ENCODE results near the gene TMPRSS6. TPM values are rescaled to one million over a fixed set of nuclear protein-coding genes. Genes with fewer than 3 reads are reported as not detected.

The TMPRSS6 gene
- total and polyA plus RNA-seq, 2 of the 13 experiments (the other 11 are each of a cell fraction or from before 2014, with no cell fraction given): 4.2 to 4.8 TPM

DNA sequence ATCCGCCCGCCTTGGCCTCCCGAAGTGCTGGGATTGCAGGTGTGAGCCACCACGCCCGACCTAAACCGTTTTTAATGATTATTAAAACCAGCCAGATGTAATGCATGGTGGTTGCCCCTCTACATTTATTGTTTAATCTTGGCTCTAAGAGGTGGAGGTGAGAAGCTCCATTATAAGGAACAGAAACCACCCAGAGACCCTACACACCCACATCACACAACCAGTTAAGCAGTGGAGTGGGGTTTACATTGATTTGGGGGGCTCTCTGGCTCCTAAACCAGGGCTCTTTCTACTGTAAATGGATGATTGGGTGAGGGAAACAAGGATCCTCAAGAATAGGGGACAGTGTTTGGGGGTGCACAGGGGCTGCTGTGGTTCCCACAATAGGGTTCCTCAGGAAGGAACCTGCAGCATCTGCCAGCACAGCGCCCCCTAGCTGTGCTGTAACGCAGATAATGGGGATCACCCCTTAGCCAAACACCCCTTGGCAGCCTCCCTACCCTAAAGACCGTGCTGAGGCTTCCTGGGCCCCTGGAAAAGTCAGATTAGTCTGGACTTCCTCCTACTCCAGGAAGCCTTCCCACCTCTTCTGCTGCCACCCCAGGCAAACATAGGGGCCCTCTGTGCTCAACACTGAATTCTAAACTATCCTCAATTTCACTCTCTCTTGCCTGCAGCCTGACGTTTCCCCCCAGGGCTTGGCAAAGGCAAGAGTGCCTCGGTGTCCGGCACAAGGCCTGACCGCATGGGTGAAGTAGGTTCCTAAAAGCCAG, 87.6 kb downstream of the TMPRSS6 start:
- DNase-seq (ENCODE audit: low spot score) (no peak), FAIRE-seq (peak; percentile 28)
- peak overlapping the region; percentile 40 for H3K9ac ChIP-seq (ENCODE audit: insufficient read depth, low read depth, low read length)
- no peak for TF ChIP-seq NR2F2 (IDR thresholded peaks at IDR 0.05; ENCODE audit: borderline replicate concordance, low read depth)
- peak; percentile 27; the same call in 1 of the 2 replicates for TF ChIP-seq ZNF788 (CRISPR knock-in tag; IDR thresholded peaks at IDR 0.05; ENCODE audit: borderline replicate concordance)
- peak; percentile 22; the same call in 1 of the 2 replicates for TF ChIP-seq ZNF350 (CRISPR knock-in tag; IDR thresholded peaks at IDR 0.05; ENCODE audit: borderline replicate concordance, low read depth)
- TF ChIP-seq ZMYM3 (CRISPR knock-in tag; IDR thresholded peaks at IDR 0.05): peak; percentile 50; the same call in 1 of the 2 replicates
- no peak for TF ChIP-seq ZNF570 (CRISPR knock-in tag; IDR thresholded peaks at IDR 0.05; ENCODE audit: borderline replicate concordance)
- peak; percentile 41; the same call in 1 of the 2 replicates for TF ChIP-seq ZNF460 (CRISPR knock-in tag; IDR thresholded peaks at IDR 0.05; ENCODE audit: borderline replicate concordance)
- TF ChIP-seq POLR2A (IDR thresholded peaks at IDR 0.05; ENCODE audit: insufficient read depth in 1 of 2, low read depth in 2 of 2, low read length in 2 of 2): peak in 1 of 2 experiments; percentile 10; a peak in 1 of 4 replicates
- TF ChIP-seq RBAK (CRISPR knock-in tag; IDR thresholded peaks at IDR 0.05): no peak
- no peak for TF ChIP-seq RXRA (CRISPR knock-in tag; IDR thresholded peaks at IDR 0.05)
- TF ChIP-seq RBM22 (optimal IDR thresholded peaks at IDR 0.05; ENCODE audit: low read length): peak; percentile 72
- peak; percentile 53; the same call in 1 of the 2 replicates for TF ChIP-seq ZNF280D (CRISPR knock-in tag; IDR thresholded peaks at IDR 0.05)
- no peak for TF ChIP-seq BORCS8-MEF2B (CRISPR knock-in tag; IDR thresholded peaks at IDR 0.05)
- no peak for TF ChIP-seq ISX (CRISPR knock-in tag; conservative IDR thresholded peaks at IDR 0.05)
- TF ChIP-seq TBX3 (IDR thresholded peaks at IDR 0.05; ENCODE audit: borderline replicate concordance): no peak
- peak; percentile 18; the same call in 1 of the 2 replicates for TF ChIP-seq ARID4A (CRISPR knock-in tag; IDR thresholded peaks at IDR 0.05; ENCODE audit: borderline replicate concordance)
- peak; percentile 79 for TF ChIP-seq XRCC5 (optimal IDR thresholded peaks at IDR 0.05; ENCODE audit: low read length)
- no peak for TF ChIP-seq DMAP1 (CRISPR knock-in tag; IDR thresholded peaks at IDR 0.05)

More for the DNA sequence above, 87.6 kb downstream of the TMPRSS6 start:
- peaks cover 79% of the 10 kb centered on the region for H3K4me1 ChIP-seq (ENCODE audit: insufficient read depth, low read length)
- ChIA-PET POLR2A (interaction anchor here (3.0 to 11.6 kb wide), 2 partner anchors 9 to 23 kb away, joined by 37 to 383 read pairs; no protein-coding TSS in a partner anchor), CTCF (ENCODE audit: low intra/inter-chr PET ratio, low total read pairs) (interaction anchor here (1.0 kb wide), 1 partner anchor 22 kb away, joined by 4 read pairs; no protein-coding TSS in a partner anchor)
- ATAC-seq: peak; percentile 7; the same call in 1 of the 3 replicates
- peaks cover 13 to 30% of the 10 kb centered on the region in 2 experiments for H3K36me3 ChIP-seq (replicated peaks in 1 of 2; ENCODE audit: control insufficient read depth in 1 of 2, insufficient read depth in 2 of 2, low read length in 2 of 2)
- H3K4me3 ChIP-seq (replicated peaks in 1 of 3; ENCODE audit: insufficient read depth in 1 of 3, low read depth in 2 of 3, low read length in 3 of 3): peak overlapping the region in 2 of 3 experiments; percentile 11 to 26; a peak in 2 of 6 replicates
- WGBS (ENCODE audit: low lambda C conversion rate): 76% methylated on average over 12 of the region's 13 CpGs
- no peaks in the 10 kb centered on the region; a peak in 1 of 5 replicates for H3K27me3 ChIP-seq (ENCODE audit: control insufficient read depth in 1 of 2, insufficient read depth in 2 of 2, low read length in 2 of 2)
- peak overlapping the region; percentile 57 for H3K4me2 ChIP-seq (ENCODE audit: low read depth, low read length)
- peaks cover 10% of the 10 kb centered on the region; the same call in 1 of the 2 replicates for H4K20me1 ChIP-seq (ENCODE audit: insufficient read depth, low read length)
- H3K9me3 ChIP-seq (ENCODE audit: low read length): no peaks in the 10 kb centered on the region
- H2AFZ ChIP-seq (ENCODE audit: low read length): no peak overlapping the region
- BruUV-seq (replicated peaks): no TSS peak
- intact Hi-C loops (cut with micrococcal nuclease; ENCODE audit: unreplicated experiment): loop anchor here (5.0 kb wide), 1 partner anchor 35 kb away; no protein-coding TSS in a partner anchor
- peaks cover 66% of the 10 kb centered on the region for H3K79me2 ChIP-seq (ENCODE audit: insufficient read depth, low read length)
- in situ Hi-C loops (cut with HindIII; ENCODE audit: extremely low pct_ligation_motif_present, low pct_unique_long_range_greater_than_20kb): no loop called here
- peak overlapping the region; percentile 54 for H3K27ac ChIP-seq (ENCODE audit: extremely low read length, insufficient read depth, low read length)
